Right ventricle myocardium inferior (tissue), 1 donor: ENCODE measurements around the gene SLC12A6. TPM values are rescaled to one million over a fixed set of nuclear protein-coding genes. Genes with fewer than 3 reads are reported as not detected.
"Not testable (repeated sequence)": the region's sequence is repeated elsewhere in the genome, so short reads cannot be mapped to it uniquely, and the experiment has no call there.

Experiments
- ATAC-seq: fragments of 200-7000 bp; cut with Tn5 transposase; one replicate; pipeline ENCODE4 v1.9.1; 2020; ENCODE audit warnings: mild to moderate bottlenecking, moderate library complexity
- DNase-seq: peaks from one replicate; pipeline ENCODE4 v3.0.0; 2021; ENCODE audit errors: missing footprints
- intact Hi-C: fragments of 100-400 bp; cut with DNase I; formaldehyde crosslinking; loops from one replicate; pipeline ENCODE4 v1.11.0; 2022
- total RNA-seq: library from RNA; stranded (reverse); fragmentation: NEBNext Ultra II Directional; extraction: Animal tissue kit (Norgen Biotek cat#: 25700); gene quantifications from one replicate; pipeline ENCODE4 v1.2.1, GENCODE V29; 2021
- donor health status: DM: no; HTN: yes; CAD: no; lungs with severe emphysema.

The SLC12A6 gene
- total RNA-seq, 1 donor from 2014 or later, result 30.4 TPM

DNA sequence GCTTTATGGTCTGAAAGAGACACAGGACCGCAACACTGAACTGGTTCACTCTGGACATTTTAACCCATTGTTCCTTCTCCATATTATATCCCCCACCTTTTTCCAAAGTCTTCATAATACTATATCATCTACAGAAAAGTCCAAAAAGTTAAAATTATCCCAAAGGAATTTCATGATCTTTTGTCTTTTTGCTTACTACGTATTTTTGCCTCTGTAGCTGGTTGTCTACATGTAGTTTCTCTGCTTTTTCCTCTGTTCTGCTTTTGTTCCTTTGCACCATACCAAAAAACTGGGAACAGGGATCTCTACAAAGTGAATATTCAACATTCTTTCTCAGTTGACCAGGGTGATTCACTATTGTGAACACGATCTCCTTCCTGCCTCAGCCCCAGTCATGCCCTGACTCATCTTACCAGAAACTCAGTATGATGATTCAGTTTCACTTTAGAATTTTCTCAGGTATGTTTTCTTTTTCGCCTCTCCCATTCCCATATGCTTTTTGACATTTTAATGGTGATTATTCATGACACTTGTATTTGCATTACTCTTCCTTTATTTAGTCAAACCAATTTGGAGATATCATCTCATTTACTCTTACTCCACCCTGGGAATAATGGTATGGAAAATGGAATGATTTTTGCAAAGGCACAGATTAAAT lies 98.3 kb downstream of the SLC12A6 start:
- ATAC-seq (no peak), DNase-seq (no peak)
- intact Hi-C loops, result no loop called here

DNA sequence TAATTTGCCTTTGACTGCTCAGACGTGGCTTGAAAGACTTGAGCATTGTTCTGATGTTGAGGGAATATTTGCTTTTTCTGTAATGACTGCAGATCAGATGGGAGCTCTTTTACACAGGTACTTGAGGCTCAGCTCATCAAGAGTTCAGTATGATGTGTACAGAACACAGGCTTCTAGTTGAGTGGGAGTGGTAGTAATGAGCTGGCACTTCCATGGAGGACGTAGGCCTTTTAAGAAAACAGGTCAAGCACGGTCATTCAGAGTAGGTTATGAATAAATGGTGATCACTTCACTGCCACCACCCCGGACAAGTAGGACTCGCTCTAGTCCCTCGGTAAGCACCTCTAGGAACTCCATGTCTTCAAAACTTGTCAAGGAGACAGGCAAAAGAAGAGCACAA lies 104.0 kb downstream of the SLC12A6 start:
- ATAC-seq (no peak), DNase-seq (no peak)
- intact Hi-C loops, result no loop called here

DNA sequence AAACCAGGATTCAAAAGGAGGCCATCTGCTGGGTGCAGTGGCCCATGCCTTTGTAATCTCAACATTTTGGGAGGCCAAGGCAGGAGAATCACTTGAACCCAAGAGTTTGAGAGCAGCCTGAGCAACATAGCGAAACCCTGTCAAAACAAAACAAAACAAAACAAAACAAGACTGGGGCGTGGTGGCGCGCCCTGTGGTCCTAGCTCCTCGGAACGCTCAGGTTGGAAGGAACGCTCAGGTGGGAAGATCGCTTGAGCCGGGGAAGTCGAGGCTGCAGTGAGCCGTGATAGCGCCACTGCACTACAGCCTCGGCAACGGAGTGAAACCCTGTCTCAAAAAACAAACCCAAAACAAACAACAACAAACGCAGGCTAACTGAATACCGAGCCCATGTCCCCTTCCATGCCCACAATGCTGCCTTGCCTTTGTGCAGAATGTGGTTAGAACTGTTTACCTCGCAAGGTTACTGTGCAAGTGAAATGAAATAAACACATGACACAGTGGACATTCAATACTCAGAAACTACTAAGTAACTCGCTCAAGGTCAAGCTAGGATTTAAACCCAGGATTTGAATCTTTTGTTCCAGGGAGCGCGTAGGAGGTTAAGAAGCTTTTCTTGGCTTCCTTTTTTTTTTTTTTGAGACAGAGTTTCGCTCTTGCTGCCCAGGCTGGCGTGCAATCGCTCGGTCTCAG lies 113.5 kb downstream of the SLC12A6 start:
- ATAC-seq (no peak), DNase-seq (no peak)
- intact Hi-C loops, result loop anchor here (1.0 to 10.0 kb wide), 2 partner anchors 111 to 122 kb away; partner anchors contain the start of genes PGBD4 and SLC12A6

GRCh38 chr15:34217587-34218225 lies 119.9 kb downstream of the SLC12A6 start:
- DNase-seq, result no peak
- no peak for ATAC-seq
- intact Hi-C loops, result loop anchor here (10.0 kb wide), 1 partner anchor 767 kb away; the partner anchor contains the start of gene ZNF770

DNA sequence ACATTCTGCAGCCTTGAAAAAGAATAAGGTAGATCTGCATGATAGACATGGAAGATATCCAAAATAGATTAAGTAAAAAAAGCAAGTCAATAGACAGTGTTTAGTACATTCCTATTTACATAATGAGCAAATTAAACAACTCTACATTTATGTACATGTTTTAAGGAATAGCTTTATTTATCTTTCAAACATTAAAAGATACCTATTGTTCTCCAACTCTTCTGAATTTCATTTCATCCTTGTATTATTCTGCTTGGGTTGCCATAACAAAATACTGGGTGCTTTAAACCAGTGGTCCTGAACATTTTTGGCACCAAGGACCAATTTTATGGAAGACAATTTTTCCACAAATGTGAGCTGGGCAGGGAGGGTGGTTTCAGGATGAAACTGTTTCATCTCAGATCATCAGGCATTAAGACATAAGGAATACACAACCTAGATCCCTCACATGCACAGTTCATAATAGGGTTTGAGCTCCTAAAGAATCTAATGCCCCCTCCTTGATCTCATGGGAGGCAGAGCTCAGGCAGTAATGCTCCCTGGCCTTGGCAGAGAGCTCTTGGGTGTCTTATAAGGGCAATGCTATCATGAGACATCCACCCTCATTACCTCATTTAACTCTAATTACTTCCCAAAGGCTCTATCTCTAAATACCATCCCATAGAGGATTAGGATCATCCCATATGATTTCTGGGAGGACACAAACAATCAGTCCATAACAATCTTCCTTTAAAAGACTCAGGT lies 120.9 kb downstream of the SLC12A6 start:
- DNase-seq, result no peak
- intact Hi-C loops, result loop anchor here (10.0 kb wide), 1 partner anchor 768 kb away; the partner anchor contains the start of gene ZNF770
- no peak for ATAC-seq

DNA sequence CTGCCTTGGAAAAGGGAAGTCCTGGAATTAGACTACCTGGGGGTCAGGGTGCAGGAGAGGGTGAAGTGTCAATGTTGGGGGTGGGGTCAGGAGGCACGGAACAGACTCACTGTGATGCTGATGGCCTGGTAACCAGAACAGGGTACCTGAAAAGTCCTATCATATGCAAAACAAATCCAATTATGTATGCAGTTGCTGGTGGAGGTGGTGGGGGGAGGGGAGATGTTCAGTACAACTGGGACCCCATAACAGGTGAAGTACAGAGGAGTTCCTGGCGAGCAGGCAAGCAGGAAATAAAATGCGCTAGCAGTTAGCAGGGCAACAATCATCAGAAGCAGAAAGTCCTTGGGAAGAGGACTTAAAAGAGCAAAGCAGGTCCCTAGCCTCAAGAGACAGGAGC lies 123.4 kb downstream of the SLC12A6 start:
- DNase-seq (no peak), ATAC-seq (no peak)
- intact Hi-C loops, result loop anchor here (10.0 kb wide), 1 partner anchor 771 kb away; the partner anchor contains the start of gene ZNF770

GRCh38 chr15:34213690-34214089 lies 123.9 kb downstream of the SLC12A6 start:
- DNase-seq (no peak), ATAC-seq (no peak)
- intact Hi-C loops, result loop anchor here (10.0 kb wide), 1 partner anchor 771 kb away; the partner anchor contains the start of gene ZNF770

- DNase-seq, result peak; percentile 98
- intact Hi-C loops, result loop anchor here (1.0 to 10.0 kb wide), 2 partner anchors 147 to 775 kb away; partner anchors contain the start of gene ZNF770
These were observed 127.9 kb downstream of the SLC12A6 start, which contains the start of gene KATNBL1 for GRCh38 chr15:34209421-34210282. TSS of gene KATNBL1 (minus strand) at chr15:34210096. CDS start at chr15:34163676, 46,420 bp downstream.

GRCh38 chr15:34206011-34206410 lies 131.6 kb downstream of the SLC12A6 start:
- intact Hi-C loops, result no loop called here
- ATAC-seq (no peak), DNase-seq (no peak)

More at GRCh38 chr15:34209421-34210282, 127.9 kb downstream of the SLC12A6 start, which contains the start of gene KATNBL1:
- ATAC-seq, result peak; percentile 100

- DNase-seq (no peak), ATAC-seq (no peak)
- intact Hi-C loops, result no loop called here
These were observed 133.6 kb downstream of the SLC12A6 start for GRCh38 chr15:34203936-34204335.

- ATAC-seq (no peak), DNase-seq (no peak)
- intact Hi-C loops, result no loop called here
These were observed 134.3 kb downstream of the SLC12A6 start for GRCh38 chr15:34203305-34203704.

GRCh38 chr15:34193272-34193671 lies 144.3 kb downstream of the SLC12A6 start:
- ATAC-seq, intact Hi-C loops, DNase-seq: not testable (repeated sequence)

- intact Hi-C loops, result no loop called here
- ATAC-seq (no peak), DNase-seq (no peak)
These were observed 148.9 kb downstream of the SLC12A6 start for GRCh38 chr15:34188711-34189110.

DNA sequence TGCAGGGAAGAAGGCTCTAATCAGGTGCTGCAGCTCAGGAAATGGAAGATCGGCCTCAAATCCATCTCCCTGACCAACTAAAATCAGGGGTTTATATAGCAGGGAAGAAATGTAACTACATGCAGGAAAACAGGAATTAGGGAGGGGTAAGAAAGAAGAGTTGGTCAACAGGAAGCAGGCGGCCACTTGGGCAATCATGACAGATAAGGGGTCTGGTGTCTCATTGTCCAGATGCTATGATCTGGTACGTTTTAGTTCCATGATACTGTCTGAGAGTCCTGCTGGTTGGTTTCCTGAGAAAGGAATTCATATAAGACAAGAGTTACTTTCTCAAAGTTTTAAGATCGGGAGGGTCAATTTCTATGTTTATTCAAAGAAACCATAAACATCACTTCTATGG lies 151.9 kb downstream of the SLC12A6 start:
- intact Hi-C loops, result no loop called here
- ATAC-seq, result no peak
- DNase-seq, result no peak

- intact Hi-C loops, result no loop called here
- DNase-seq, result no peak
- ATAC-seq, result no peak
These were observed 154.6 kb downstream of the SLC12A6 start for GRCh38 chr15:34182942-34183341.
